ENCODE measurements around the gene CTNNBIP1. TPM values are rescaled to one million over a fixed set of nuclear protein-coding genes. Genes with fewer than 3 reads are reported as not detected.

CTNNBIP1 gene
- total RNA-seq, 1 experiment from 2014 or later, result 58.9 TPM

DNA sequence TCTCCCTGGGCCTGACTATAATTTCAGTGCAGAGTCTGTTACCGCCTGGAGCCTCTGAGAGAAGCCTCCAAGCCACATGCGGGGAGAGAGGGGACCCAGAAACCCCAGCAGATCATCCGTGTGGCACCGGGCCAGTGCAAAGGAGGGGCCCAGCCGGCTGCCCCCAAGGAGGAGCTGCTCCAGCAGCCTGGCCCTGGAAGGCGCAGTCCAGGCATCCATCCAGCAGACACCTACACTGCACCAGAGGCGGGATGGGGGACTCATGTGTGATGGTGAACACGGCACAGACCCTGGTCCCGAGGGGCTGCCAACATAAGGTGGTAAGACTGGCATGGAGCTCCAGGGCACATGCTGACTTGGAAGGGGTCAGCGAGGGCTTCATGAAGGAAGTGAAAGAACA, 46.7 kb downstream of the CTNNBIP1 start:
- H4K20me1 ChIP-seq (ENCODE audit: insufficient read depth), result no peaks in the 10 kb centered on the region
- no peak for DNase-seq
- TF ChIP-seq, protein P1, sequence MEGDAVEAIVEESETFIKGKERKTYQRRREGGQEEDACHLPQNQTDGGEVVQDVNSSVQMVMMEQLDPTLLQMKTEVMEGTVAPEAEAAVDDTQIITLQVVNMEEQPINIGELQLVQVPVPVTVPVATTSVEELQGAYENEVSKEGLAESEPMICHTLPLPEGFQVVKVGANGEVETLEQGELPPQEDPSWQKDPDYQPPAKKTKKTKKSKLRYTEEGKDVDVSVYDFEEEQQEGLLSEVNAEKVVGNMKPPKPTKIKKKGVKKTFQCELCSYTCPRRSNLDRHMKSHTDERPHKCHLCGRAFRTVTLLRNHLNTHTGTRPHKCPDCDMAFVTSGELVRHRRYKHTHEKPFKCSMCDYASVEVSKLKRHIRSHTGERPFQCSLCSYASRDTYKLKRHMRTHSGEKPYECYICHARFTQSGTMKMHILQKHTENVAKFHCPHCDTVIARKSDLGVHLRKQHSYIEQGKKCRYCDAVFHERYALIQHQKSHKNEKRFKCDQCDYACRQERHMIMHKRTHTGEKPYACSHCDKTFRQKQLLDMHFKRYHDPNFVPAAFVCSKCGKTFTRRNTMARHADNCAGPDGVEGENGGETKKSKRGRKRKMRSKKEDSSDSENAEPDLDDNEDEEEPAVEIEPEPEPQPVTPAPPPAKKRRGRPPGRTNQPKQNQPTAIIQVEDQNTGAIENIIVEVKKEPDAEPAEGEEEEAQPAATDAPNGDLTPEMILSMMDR (conservative IDR thresholded peaks at IDR 0.05), result no peak
- H2AFZ ChIP-seq, result no peak overlapping the region
- H3K9me3 ChIP-seq (ENCODE audit: insufficient read depth, low read depth), result no peaks in the 10 kb centered on the region
- no peak overlapping the region for H3K4me3 ChIP-seq
- H3K27ac ChIP-seq, result no peak overlapping the region
- POLR2A ChIA-PET (ENCODE audit: unreplicated experiment), result interaction anchor here (0.5 kb wide), 1 partner anchor 1083 kb away, joined by 7 read pairs; no protein-coding TSS in a partner anchor
- no peaks in the 10 kb centered on the region for H3F3A ChIP-seq (ENCODE audit: insufficient read depth, low read depth)
- no peaks in the 10 kb centered on the region for H3K4me1 ChIP-seq (replicated peaks; ENCODE audit: insufficient read depth)
- CTCF ChIA-PET, result no interaction called here
- intact Hi-C loops (cut with micrococcal nuclease; ENCODE audit: unreplicated experiment), result no loop called here
- H3K9me2 ChIP-seq (ENCODE audit: insufficient read depth), result no peaks in the 10 kb centered on the region
- no peaks in the 10 kb centered on the region for H3K36me3 ChIP-seq (ENCODE audit: low read depth)
- H3K79me2 ChIP-seq (ENCODE audit: low read depth), result no peaks in the 10 kb centered on the region
- BruUV-seq (replicated peaks), result no TSS peak
- H3K27me3 ChIP-seq (ENCODE audit: insufficient read depth, low read depth), result no peaks in the 10 kb centered on the region
- no peak overlapping the region for H3K4me2 ChIP-seq

DNA sequence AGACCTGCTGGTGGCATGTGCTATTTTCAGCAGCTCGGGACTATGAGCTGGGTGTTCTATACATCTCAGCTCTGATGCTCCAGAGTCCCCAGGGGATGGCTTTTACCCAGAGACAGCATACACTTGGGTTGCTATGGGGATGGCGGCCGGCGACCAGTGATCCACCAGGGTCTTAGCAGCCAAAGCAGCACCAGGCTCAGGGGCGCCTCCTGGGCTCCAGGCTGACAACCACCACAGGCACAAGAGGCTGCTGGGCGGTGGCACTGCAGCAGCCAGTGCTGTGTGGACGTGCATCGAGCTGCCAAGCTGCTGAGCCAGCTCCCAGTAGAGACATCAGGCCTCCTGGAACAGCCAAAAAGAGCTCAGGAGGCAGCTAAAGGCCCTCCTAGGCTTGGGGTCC, 48.7 kb downstream of the CTNNBIP1 start:
- Histone ChIP-seq H3K27ac (no peak overlapping the region), H3K9me2 (ENCODE audit: insufficient read depth) (no peaks in the 10 kb centered on the region), H3K36me3 (ENCODE audit: low read depth) (no peaks in the 10 kb centered on the region), H3K4me1 (replicated peaks; ENCODE audit: insufficient read depth) (no peaks in the 10 kb centered on the region), H4K20me1 (ENCODE audit: insufficient read depth) (no peaks in the 10 kb centered on the region), H3K4me2 (no peak overlapping the region), H3K4me3 (no peak overlapping the region), H3F3A (ENCODE audit: insufficient read depth, low read depth) (no peaks in the 10 kb centered on the region), H2AFZ (no peak overlapping the region), H3K9me3 (ENCODE audit: insufficient read depth, low read depth) (no peaks in the 10 kb centered on the region), H3K79me2 (ENCODE audit: low read depth) (no peaks in the 10 kb centered on the region), H3K27me3 (ENCODE audit: insufficient read depth, low read depth) (no peaks in the 10 kb centered on the region)
- TF ChIP-seq, protein P1 (conservative IDR thresholded peaks at IDR 0.05), result no peak
- no peak for TF ChIP-seq EZH2 (IDR thresholded peaks at IDR 0.05; ENCODE audit: low read depth)
- intact Hi-C loops (cut with micrococcal nuclease; ENCODE audit: unreplicated experiment), result no loop called here
- DNase-seq, result no peak
- ChIA-PET POLR2A (ENCODE audit: unreplicated experiment) (interaction anchor here (0.6 kb wide), 1 partner anchor 58 kb away, joined by 9 read pairs; no protein-coding TSS in a partner anchor), CTCF (no interaction called here)
- BruUV-seq (replicated peaks), result no TSS peak

DNA sequence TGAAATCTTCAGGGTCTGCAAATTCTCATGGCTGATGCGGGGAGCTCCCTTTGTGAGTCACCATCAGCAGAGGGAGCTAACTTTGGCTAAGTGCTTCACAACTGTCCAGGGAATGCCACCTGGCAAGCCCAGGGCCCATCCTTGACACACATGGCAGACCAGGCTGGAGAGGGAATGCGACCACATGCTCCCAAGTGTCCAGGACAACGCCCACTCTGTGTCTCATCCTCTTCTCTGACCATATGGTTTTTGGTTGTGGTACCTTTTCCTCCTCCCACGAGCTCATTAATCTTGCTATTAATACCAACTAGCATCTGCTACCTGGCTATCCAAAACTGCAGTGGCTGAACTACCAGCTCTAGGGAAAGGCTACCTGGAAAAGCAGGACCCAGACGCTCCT, 49.2 kb downstream of the CTNNBIP1 start:
- Histone ChIP-seq H3K27me3 (ENCODE audit: insufficient read depth, low read depth) (no peaks in the 10 kb centered on the region), H3K79me2 (ENCODE audit: low read depth) (no peaks in the 10 kb centered on the region), H3K4me3 (no peak overlapping the region), H3K36me3 (ENCODE audit: low read depth) (no peaks in the 10 kb centered on the region), H2AFZ (no peak overlapping the region), H3K4me1 (replicated peaks; ENCODE audit: insufficient read depth) (no peaks in the 10 kb centered on the region), H4K20me1 (ENCODE audit: insufficient read depth) (no peaks in the 10 kb centered on the region), H3K9me2 (ENCODE audit: insufficient read depth) (no peaks in the 10 kb centered on the region), H3K27ac (no peak overlapping the region), H3F3A (ENCODE audit: insufficient read depth, low read depth) (no peaks in the 10 kb centered on the region), H3K9me3 (ENCODE audit: insufficient read depth, low read depth) (no peaks in the 10 kb centered on the region), H3K4me2 (no peak overlapping the region)
- DNase-seq, result no peak
- CTCF ChIA-PET, result interaction anchor here (0.6 kb wide), 1 partner anchor 32 kb away, joined by 12 read pairs; no protein-coding TSS in a partner anchor
- POLR2A ChIA-PET (ENCODE audit: unreplicated experiment), result no interaction called here
- no TSS peak for BruUV-seq (replicated peaks)
- TF ChIP-seq, protein P1 (conservative IDR thresholded peaks at IDR 0.05), result no peak
- TF ChIP-seq EZH2 (IDR thresholded peaks at IDR 0.05; ENCODE audit: low read depth), result no peak
- intact Hi-C loops (cut with micrococcal nuclease; ENCODE audit: unreplicated experiment), result no loop called here

All from PC-9 (cell line).